Measurements from ENCODE around the gene DRG2. TPM values are rescaled to one million over a fixed set of nuclear protein-coding genes. Genes with fewer than 3 reads are reported as not detected.

DRG2 gene
- total RNA-seq, 1 experiment from 2014 or later = 42.0 TPM

GRCh38 chr17:18107971-18108370 is 20.2 kb downstream of the DRG2 start:
- CTCF ChIA-PET = no interaction called here
- no TSS peak for BruUV-seq (replicated peaks)
- POLR2A ChIA-PET = no interaction called here
- no peak overlapping the region for H3K4me3 ChIP-seq (ENCODE audit: low read depth in 2 of 2, low read length in 2 of 2)
- H3K27ac ChIP-seq (ENCODE audit: low read length) = no peak overlapping the region
- intact Hi-C loops (cut with micrococcal nuclease; ENCODE audit: unreplicated experiment) (no loop called here), in situ Hi-C loops (cut with HindIII; ENCODE audit: low pct_unique_long_range_greater_than_20kb, low sequenced_read_pairs) (no loop called here)
- DNase-seq (ENCODE audit: low read depth, low spot score) = no peak
- TF ChIP-seq SIN3A (IDR thresholded peaks at IDR 0.05; ENCODE audit: borderline replicate concordance, insufficient read depth, low read depth, low read length) = no peak
- TF ChIP-seq REST (IDR thresholded peaks at IDR 0.05; ENCODE audit: insufficient read depth in 1 of 2, low read depth in 2 of 2, low read length in 1 of 2) = no peak
- no peak for TF ChIP-seq TCF7L2 (IDR thresholded peaks at IDR 0.05; ENCODE audit: low read depth, low read length)
- no peak for TF ChIP-seq POLR2AphosphoS5 (IDR thresholded peaks at IDR 0.05; ENCODE audit: low read depth, low read length)
- TF ChIP-seq CTCF (IDR thresholded peaks at IDR 0.05) = no peak
- no peaks in the 10 kb centered on the region for H3K4me1 ChIP-seq (ENCODE audit: control insufficient read depth, insufficient read depth, low read length)
- H3K27me3 ChIP-seq (ENCODE audit: control insufficient read depth, insufficient read depth, low read length) = no peaks in the 10 kb centered on the region
- H3K36me3 ChIP-seq (ENCODE audit: control insufficient read depth, insufficient read depth, low read length) = no peaks in the 10 kb centered on the region
- ATAC-seq = no peak
- H3K9me3 ChIP-seq (ENCODE audit: control insufficient read depth, insufficient read depth, low read depth, low read length) = no peaks in the 10 kb centered on the region

- in situ Hi-C loops (cut with HindIII; ENCODE audit: low pct_unique_long_range_greater_than_20kb, low sequenced_read_pairs) (no loop called here), intact Hi-C loops (cut with micrococcal nuclease; ENCODE audit: unreplicated experiment) (no loop called here)
- H3K9me3 ChIP-seq (ENCODE audit: control insufficient read depth, insufficient read depth, low read depth, low read length) = no peaks in the 10 kb centered on the region
- ATAC-seq = 0 out of 2 replicates have a peak, but pooled peaks have one; percentile 17
- no peaks in the 10 kb centered on the region for H3K36me3 ChIP-seq (ENCODE audit: control insufficient read depth, insufficient read depth, low read length)
- H3K4me3 ChIP-seq (ENCODE audit: low read depth in 2 of 2, low read length in 2 of 2) = no peak within 1 kb of the TSS
- POLR2A ChIA-PET = no interaction called here
- TF ChIP-seq TCF7L2 (IDR thresholded peaks at IDR 0.05; ENCODE audit: low read depth, low read length) (no peak), SIN3A (IDR thresholded peaks at IDR 0.05; ENCODE audit: borderline replicate concordance, insufficient read depth, low read depth, low read length) (no peak), CTCF (IDR thresholded peaks at IDR 0.05) (no peak), REST (IDR thresholded peaks at IDR 0.05; ENCODE audit: insufficient read depth in 1 of 2, low read depth in 2 of 2, low read length in 1 of 2) (no peak), POLR2AphosphoS5 (IDR thresholded peaks at IDR 0.05; ENCODE audit: low read depth, low read length) (no peak; the same call in 1 of the 2 replicates)
- no TSS peak for BruUV-seq (replicated peaks)
- H3K27me3 ChIP-seq (ENCODE audit: control insufficient read depth, insufficient read depth, low read length) = no peaks in the 10 kb centered on the region
- no peak for DNase-seq (ENCODE audit: low read depth, low spot score)
- no peak within 1 kb of the TSS for H3K27ac ChIP-seq (ENCODE audit: low read length)
- CTCF ChIA-PET = no interaction called here
- H3K4me1 ChIP-seq (ENCODE audit: control insufficient read depth, insufficient read depth, low read length) = no peaks in the 10 kb centered on the region
These were observed 20.9 kb downstream of the DRG2 start, which contains the start of gene MYO15A for GRCh38 chr17:18108401-18109312. Gene MYO15A, plus strand, starts transcription at chr17:18108756. Its CDS starts 10,045 bp downstream, at chr17:18118801.

All from Panc1 (cell line).